GM18907 (cell line): Measurements from ENCODE around the gene BCR.

Source experiments
- ATAC-seq: cut with Tn5 transposase; IDR thresholded peaks from one replicate; pipeline ENCODE4 v1.9.1; 2021; ENCODE audit warnings: mild to moderate bottlenecking, moderate library complexity; ENCODE audit not compliant: unreplicated experiment

Gene BCR

DNA sequence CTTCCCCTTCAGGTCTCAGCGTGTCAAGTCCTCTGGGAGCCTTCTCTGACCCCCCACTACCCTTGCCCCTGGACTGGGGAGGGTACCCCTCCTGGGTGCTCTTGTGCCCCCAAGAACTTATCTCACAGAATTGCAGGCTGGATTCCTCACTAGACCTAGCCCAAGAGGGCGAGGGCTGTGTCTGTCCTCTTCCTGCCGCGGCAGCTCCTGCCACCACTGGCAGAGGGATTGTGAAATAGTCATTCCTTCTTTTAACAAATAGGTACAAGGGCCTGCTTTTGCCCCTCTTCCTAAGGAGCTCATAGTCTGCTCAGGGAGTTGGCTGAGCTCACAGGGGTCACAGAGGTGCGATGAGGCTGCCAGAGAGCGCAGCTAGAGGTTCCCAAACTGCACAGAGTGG lies 29.5 kb upstream of the BCR start:
- no peak for ATAC-seq

DNA sequence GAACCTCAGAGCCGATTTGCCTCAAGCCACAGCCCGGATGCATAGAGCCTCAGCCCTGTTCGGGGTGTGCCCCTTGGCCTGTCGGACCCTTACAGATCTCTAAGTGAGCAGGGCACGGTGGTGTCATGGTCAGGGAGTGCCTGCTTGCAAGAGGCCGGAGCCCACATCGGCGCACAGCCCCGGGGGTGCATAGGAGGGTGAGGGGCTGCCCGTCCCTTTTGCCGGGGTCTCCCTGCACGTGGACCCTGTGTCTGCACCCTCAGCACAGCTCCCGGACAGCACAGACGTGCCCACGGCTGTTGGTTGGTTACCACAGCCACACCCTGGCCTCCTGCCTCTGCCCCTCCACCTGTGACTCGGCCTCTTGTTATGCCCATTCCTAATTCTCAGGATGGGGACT lies 28.5 kb upstream of the BCR start:
- ATAC-seq, result no peak

GRCh38 chr22:23152238-23153114 lies 27.8 kb upstream of the BCR start:
- no peak for ATAC-seq

DNA sequence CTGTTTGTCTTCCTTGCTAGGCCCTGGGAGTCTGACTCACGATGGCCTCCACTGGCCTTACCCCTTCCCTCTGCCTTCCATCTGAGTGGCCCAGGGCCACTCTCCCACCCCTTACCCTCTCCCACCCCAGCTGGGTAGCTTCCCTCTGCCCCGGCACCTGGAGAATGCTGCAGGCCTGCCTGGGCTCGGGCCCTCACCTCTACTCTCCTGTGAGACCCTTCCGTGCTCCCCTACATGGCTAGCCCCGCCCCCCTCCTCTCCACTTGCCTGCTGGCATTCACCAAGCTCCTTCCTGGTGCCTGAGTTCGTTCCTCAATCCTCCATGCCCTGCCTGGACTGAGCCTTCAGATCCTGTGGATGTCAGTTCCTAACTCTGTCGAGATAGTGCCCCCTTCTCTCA lies 26.3 kb upstream of the BCR start:
- ATAC-seq, result no peak

- no peak for ATAC-seq
Observed at GRCh38 chr22:23154461-23154860, 25.8 kb upstream of the BCR start.

GRCh38 chr22:23155143-23155542 lies 25.2 kb upstream of the BCR start:
- no peak for ATAC-seq

DNA sequence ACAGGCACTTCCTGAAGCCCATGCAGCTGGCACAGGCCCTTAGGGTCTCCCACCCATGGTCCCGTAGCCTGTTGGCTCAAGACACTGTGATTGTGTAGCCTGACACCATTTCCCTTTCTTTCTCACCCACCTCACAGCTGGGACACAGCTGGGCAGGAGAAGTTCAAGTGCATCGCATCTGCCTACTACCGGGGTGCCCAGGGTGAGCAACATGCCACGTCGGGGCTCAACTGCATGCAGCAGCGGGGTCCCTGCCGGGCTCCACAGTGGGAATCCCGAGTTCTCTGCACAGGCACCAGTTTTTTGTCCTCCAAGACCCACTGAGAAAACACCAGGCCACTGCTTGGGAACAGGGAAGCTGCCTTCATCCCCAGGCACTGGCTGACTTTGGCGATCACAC lies 24.5 kb upstream of the BCR start:
- no peak for ATAC-seq

DNA sequence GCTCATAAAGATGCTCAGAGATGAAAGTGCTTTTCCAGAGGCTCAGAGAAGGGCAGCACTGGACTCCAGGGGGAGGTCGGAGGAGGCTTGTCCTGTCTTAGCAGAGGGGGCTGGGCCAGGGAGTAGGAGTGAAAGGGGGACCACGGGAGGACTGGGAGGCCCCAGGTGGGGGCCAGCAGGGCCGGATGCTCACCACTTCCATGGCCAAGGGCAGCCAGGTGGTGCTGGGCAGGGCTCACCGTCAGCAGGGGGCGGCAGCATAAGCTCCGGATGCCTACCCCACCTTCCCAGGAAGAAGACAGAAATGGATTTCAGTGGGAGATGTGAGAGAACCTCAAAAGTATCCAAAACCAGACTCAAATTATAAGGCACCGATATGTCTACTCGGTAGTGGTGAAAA lies 24.0 kb upstream of the BCR start:
- ATAC-seq, result no peak

GRCh38 chr22:23157560-23158515 lies 22.5 kb upstream of the BCR start:
- ATAC-seq, result no peak

- no peak for ATAC-seq
Observed at GRCh38 chr22:23158516-23159290, 21.6 kb upstream of the BCR start.

GRCh38 chr22:23159291-23159630 lies 21.0 kb upstream of the BCR start:
- no peak for ATAC-seq

- ATAC-seq, result no peak
Observed at GRCh38 chr22:23161029-23161428, 19.3 kb upstream of the BCR start.

GRCh38 chr22:23161574-23161973 lies 18.7 kb upstream of the BCR start:
- no peak for ATAC-seq

- ATAC-seq, result no peak
Observed at GRCh38 chr22:23163665-23164064, 16.6 kb upstream of the BCR start.

GRCh38 chr22:23164091-23164490 lies 16.2 kb upstream of the BCR start:
- ATAC-seq, result no peak

GRCh38 chr22:23166042-23166831 lies 14.1 kb upstream of the BCR start:
- ATAC-seq, result no peak

GRCh38 chr22:23166841-23167616 lies 13.3 kb upstream of the BCR start:
- no peak for ATAC-seq

- no peak for ATAC-seq
Observed at GRCh38 chr22:23168391-23169042, 11.8 kb upstream of the BCR start.

DNA sequence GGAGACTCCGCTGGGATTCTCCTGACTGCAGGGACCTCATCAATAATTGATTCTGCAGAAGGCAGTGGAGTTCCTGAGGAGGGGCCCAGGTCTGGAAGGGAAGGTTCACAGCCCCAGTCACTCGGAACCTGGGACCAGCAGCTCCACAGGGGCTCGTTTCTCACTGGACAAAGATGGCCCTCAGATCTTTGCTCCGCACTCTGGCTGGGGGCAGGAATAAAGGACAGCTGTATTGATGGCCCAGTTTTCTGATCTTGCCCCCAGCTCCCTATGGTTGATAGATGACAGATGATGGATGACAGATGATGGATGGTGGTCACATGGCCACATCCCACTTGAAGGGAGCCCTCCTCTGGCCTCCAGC lies 11.3 kb upstream of the BCR start:
- ATAC-seq, result no peak
